C1 segment of cervical spinal cord (tissue), 14 donors: ENCODE data around the gene NFIC.
"Not testable (repeated sequence)": the region's sequence is repeated elsewhere in the genome, so short reads cannot be mapped to it uniquely, and the experiment has no call there.

ENCODE experiments used
- DNase-seq, 14 donors: peaks; one replicate each; lab custom pipeline; 2025; lab: John Stamatoyannopoulos, UW

The NFIC gene

GRCh38 chr19:3420909-3421619 is 54.7 kb downstream of the NFIC start:
- DNase-seq, result peak in 10 of 14 donors; percentile 9 to 72 (median 64)

- not testable (repeated sequence) for DNase-seq
These were observed 55.3 kb downstream of the NFIC start for GRCh38 chr19:3421656-3422055.

- DNase-seq, result peak in 6 of 14 donors; percentile 5 to 31 (median 26)
These were observed 56.9 kb downstream of the NFIC start for GRCh38 chr19:3423183-3423829.

- no peak for DNase-seq
These were observed 60.0 kb downstream of the NFIC start for GRCh38 chr19:3426433-3426832.

- DNase-seq, result not testable (repeated sequence)
These were observed 63.9 kb downstream of the NFIC start for GRCh38 chr19:3430366-3430680.

- DNase-seq, result no peak
These were observed 65.5 kb downstream of the NFIC start for GRCh38 chr19:3431760-3432397.

GRCh38 chr19:3433313-3433712 is 66.9 kb downstream of the NFIC start:
- no peak for DNase-seq

GRCh38 chr19:3433805-3434540 is 67.6 kb downstream of the NFIC start:
- no peak for DNase-seq

GRCh38 chr19:3434630-3435553 is 68.5 kb downstream of the NFIC start:
- peak; percentile 49 to 95 (median 86) for DNase-seq

- peak in 1 of 14 donors; percentile 15 for DNase-seq
These were observed 73.7 kb downstream of the NFIC start for GRCh38 chr19:3440082-3440481.

- DNase-seq, result no peak
These were observed 75.0 kb downstream of the NFIC start for GRCh38 chr19:3441089-3441985.

- no peak for DNase-seq
These were observed 75.6 kb downstream of the NFIC start for GRCh38 chr19:3441986-3442329.

GRCh38 chr19:3442487-3443071 is 76.2 kb downstream of the NFIC start:
- no peak for DNase-seq

GRCh38 chr19:3443840-3444694 is 77.7 kb downstream of the NFIC start:
- DNase-seq, result peak in 3 of 14 donors; percentile 11 to 86 (median 15)

GRCh38 chr19:3444695-3445234 is 78.4 kb downstream of the NFIC start:
- no peak for DNase-seq

- not testable (repeated sequence) for DNase-seq
These were observed 80.3 kb downstream of the NFIC start for GRCh38 chr19:3446657-3447056.

- DNase-seq, result no peak
These were observed 82.4 kb downstream of the NFIC start for GRCh38 chr19:3448616-3449334.
